ENCODE data around the gene APC2.
"Not testable (repeated sequence)": the region's sequence is repeated elsewhere in the genome, so short reads cannot be mapped to it uniquely, and the experiment has no call there.

Gene APC2

DNA sequence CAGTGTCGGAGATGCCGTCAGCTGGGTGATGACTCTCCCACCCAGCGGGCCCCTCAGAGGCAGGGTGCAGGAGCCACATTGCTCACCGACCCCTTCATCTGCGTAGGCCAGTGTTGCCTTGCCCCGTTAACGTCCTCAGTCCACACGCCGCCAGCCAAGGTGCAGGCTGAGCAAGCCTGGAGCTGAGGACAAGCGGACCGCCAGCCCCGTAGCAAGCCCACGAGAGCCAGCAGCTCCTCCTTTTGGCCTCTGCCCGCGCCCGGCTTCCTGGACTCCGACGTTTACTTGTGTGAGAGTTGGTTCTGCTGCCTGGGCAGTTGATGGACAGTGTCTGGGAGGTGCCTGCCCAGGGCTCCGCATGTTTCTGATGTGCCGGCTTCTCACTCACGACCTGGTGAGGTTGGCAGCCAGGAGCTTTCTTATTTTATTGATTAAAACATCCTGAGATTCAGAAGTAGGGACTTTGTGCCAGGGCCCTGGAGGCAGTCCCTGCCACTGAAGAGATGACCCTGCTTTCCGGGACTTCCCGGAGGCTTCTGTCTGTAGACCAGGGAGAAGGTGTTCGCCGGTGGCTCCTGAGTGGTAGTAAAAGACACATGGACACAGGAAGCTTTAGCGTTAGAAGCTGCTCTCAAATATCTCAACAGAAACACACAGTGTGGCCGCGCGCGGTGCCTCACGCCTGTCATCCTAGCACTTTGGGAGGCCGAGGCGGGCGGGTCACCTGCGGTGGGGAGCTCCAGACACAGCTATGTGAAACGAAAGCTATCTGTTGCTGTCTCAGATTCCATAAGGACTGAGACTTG is 36.7 kb upstream of the APC2 start:
- DNase-seq (ENCODE audit: low read depth in 2 of 2) = no peak

- no peak for DNase-seq (ENCODE audit: low read depth in 2 of 2)
These were observed 33.7 kb upstream of the APC2 start for GRCh38 chr19:1416014-1416841.

DNA sequence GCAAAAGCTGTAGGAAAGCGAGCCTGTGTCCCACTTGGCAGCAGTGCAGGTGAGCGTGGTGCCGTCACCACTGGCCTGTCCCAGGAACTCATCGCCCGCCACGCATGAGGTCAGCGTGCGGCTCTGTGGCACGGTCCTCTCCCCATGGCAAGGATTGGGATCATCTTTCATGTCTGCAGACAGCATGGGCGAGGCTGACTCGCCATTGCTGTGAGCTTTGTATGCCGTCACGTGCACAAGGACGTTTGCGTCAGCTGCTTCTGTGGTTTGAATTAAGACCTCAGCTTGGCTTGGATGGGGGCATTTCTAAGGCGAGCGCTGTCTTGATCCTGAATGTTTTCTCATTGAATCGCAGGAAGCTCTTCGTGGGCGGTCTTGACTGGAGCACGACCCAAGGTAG is 32.8 kb upstream of the APC2 start:
- no peak for DNase-seq (ENCODE audit: low read depth in 2 of 2)

- no peak for DNase-seq (ENCODE audit: low read depth in 2 of 2)
These were observed 32.0 kb upstream of the APC2 start for GRCh38 chr19:1417681-1418495.

DNA sequence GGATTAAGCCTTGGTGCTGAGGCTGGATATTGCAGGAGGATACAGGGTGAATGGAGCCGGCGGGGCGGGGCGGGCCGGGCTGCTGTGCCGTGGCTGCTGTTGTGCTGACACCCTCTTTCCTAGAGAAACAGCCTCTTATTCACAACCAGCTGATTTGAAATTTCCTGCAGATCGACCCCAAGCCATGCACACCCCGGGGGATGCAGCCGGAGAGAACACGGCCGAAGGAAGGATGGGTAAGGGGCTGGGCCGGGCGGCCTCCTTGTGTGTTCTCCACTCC is 31.5 kb upstream of the APC2 start:
- DNase-seq (ENCODE audit: low read depth in 2 of 2) = no peak

DNA sequence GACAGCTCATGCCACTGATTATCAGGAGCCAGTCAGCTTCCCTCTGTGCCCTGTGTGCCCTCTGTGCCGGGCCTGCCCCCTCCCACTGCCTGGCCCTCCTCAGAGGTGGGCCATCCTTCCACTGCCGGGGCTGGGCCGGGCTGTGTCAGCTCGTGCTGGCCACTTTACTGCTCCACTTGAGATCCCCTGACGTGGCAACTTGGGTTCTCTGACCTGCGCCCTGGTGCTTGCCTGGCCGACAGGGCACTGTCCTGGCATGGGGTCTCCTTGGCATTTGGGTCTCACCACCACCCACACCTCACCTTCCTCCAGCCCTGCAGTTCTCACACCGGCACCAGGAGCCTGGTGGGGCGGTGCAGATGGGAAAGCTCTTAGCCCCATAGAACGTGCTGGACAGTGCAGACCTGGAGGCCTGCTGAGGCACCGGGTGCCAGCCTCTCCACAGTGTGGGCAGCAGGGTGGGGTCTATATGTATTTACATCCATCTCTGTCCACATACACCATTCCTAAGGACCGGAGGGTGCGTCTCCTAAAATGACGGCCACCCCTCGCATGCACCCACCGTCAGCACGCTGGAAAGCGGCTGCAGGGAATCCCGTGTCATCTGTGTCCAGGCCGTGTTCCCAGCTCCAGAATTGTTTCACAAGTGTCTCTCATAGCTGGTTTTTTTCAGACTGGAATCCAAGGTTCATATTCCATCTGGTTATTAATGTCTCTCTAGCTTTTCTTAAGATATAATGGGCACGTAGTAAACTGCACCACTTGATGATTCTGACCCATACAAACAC is 30.8 kb upstream of the APC2 start:
- DNase-seq (ENCODE audit: low read depth in 2 of 2) = no peak

- not testable (repeated sequence) for DNase-seq (ENCODE audit: low read depth in 2 of 2)
These were observed 29.8 kb upstream of the APC2 start for GRCh38 chr19:1420085-1420484.

DNA sequence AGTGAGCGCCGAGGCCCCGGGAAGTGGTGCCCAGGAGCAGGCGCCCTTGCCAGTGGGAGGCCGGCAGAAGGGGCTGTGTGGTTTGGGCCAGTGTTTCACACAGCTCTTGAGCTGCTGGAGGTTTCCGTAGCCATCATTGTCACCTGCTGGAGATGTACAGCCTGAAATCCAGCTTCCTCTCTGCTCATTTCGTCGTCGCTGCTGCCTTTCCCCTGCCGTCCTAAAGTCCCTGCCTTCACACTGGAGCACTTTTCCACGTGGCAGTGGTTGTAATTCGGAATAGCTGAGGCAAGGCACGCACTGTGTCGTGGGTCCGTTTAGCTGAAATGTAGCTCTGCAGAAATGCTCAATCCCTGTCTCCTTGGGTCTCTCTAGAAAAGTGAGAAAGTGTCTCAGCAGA is 29.3 kb upstream of the APC2 start:
- no peak for DNase-seq (ENCODE audit: low read depth in 2 of 2)

- no peak for DNase-seq (ENCODE audit: low read depth in 2 of 2)
These were observed 28.5 kb upstream of the APC2 start for GRCh38 chr19:1421218-1421957.

GRCh38 chr19:1421958-1422305 is 28.0 kb upstream of the APC2 start:
- DNase-seq (ENCODE audit: low read depth in 2 of 2) = no peak

- DNase-seq (ENCODE audit: low read depth in 2 of 2) = no peak
These were observed 27.6 kb upstream of the APC2 start for GRCh38 chr19:1422360-1422759.

GRCh38 chr19:1422943-1423342 is 27.0 kb upstream of the APC2 start:
- no peak for DNase-seq (ENCODE audit: low read depth in 2 of 2)

- DNase-seq (ENCODE audit: low read depth in 2 of 2) = no peak
These were observed 26.3 kb upstream of the APC2 start for GRCh38 chr19:1423436-1424191.

GRCh38 chr19:1424192-1424955 is 25.5 kb upstream of the APC2 start:
- no peak for DNase-seq (ENCODE audit: low read depth in 2 of 2)

DNA sequence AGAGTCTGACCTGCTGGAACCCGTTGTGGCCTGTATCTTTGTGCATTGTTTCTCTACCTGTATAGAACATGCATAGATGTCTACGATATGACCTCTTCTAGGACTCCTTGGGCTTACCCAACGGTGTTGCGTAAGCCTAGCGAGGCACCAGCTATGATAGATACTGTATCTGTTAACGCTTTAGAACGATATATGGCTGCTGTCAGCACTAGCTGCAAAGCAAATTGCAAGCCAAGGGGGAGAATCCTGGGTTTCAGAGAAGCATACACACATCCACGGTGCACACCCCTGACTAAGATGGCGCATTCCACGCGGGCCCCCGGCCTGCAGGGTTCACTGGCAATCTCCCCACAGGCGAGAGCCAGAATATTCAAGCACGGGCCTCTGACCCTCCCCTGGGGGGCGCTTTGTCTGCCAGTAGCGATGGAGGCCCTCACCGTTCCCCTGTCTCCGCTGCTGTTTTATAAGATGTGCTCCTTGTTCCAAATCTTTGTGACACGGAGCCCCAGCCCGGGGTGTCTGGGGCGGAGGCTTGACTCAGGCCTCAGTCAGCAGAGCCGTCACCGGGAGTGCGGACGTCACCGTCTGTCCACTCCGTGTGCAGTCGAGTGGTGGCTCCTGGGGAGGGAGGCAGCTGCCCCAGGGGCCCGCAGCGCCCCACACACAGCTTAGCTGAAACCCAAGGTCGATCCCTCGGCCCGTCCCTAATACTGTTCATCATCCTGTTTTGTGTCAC is 24.7 kb upstream of the APC2 start:
- no peak for DNase-seq (ENCODE audit: low read depth in 2 of 2)

DNA sequence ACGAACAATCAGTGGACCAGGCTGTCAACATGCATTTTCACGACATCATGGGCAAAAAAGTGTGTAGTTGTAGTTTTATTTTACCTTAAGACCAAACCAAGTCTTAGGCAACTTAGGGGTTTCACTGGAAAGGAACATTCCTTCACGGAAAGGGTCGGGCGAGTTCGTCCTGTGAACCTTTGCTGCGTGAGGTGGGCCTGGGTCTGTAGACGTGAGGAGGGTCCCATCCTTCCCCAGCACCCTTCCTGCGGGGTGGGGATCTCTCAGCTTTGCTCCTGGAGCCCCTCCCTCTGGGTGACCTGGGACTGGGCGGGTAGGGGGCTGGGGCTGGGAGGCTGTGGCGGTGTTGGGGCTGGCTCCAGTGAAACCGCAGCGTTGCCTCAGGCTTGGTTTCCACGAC is 24.0 kb upstream of the APC2 start:
- no peak for DNase-seq (ENCODE audit: low read depth in 2 of 2)

GRCh38 chr19:1426736-1427135 is 23.2 kb upstream of the APC2 start:
- no peak for DNase-seq (ENCODE audit: low read depth in 2 of 2)

DNA sequence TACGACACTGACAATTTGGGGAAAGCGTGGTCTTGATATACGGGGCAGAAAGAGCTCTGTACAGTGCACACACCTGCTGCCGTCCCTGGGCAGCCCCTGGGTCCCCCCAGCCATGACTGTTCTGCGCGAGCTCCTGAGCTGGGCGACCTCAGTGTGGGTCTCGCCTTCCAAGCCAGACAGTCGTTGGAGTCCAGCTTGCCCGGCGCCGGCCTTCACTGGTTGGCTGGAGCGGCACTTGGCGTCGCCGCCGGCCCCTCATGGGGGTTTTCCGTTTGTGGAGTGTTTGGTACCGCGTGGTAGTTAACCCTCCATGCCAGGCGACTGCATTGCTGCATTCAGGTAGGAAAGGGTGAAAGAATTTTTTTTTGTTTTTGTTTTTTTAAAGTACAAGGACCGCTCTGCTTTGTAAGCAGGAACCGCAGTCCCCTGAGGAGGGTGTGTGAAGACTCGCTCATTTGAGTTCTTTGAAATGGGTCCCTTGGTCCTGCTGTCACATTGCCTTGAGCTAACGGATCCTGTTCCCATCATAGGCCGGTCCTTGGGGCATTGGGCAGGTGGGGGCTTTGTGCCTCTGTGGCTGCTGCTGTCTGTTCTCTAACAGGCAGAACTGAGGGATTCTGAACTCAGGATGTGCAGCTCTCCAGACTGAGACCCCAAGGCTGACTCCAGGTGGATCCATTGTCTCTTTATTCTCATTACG is 22.6 kb upstream of the APC2 start:
- DNase-seq (ENCODE audit: low read depth in 2 of 2) = no peak
